IMR-90 (cell line): ENCODE data around the gene TMEM259. TPM values are rescaled to one million over a fixed set of nuclear protein-coding genes. Genes with fewer than 3 reads are reported as not detected.

Experiments
- ATAC-seq: fragments of 200-7000 bp; cut with Tn5 transposase; 2 replicates; pipeline ENCODE4 v1.9.1; 2020; ENCODE audit warnings: low read depth, mild to moderate bottlenecking, moderate library complexity
- BruUV-seq: library from RNA; stranded (reverse); fragments of 400-500 nt; replicated peaks from 2 replicates; lab custom pipeline; 2021; lab: Mats Ljungman, UMichigan
- CTCF ChIA-PET: fragments of 300-600 bp; formaldehyde crosslinking; extraction: SDS; loops from one replicate; lab custom pipeline; 2021; ENCODE audit warnings: antibody characterized with exemption; lab: Yijun Ruan, JAX
- POLR2A ChIA-PET: fragments of 300-600 bp; sonication (Branson Sonifier 250); formaldehyde crosslinking; loops from one replicate; lab custom pipeline; 2022; ENCODE audit warnings: antibody characterized with exemption; ENCODE audit not compliant: unreplicated experiment; lab: Charles Lee
- DNase-seq: peaks from one replicate; pipeline ENCODE4 v3.0.0; 2013
- H2AFZ ChIP-seq: replicated peaks from 2 replicates; pipeline ENCODE3; 2013; ENCODE audit warnings: low read length, mild to moderate bottlenecking; ENCODE audit not compliant: poor library complexity
- H2AK5ac ChIP-seq: 2 replicates; pipeline ENCODE4 v1.6.1; 2013; ENCODE audit warnings: low read depth, low read length, inconsistent platforms
- H2AK9ac ChIP-seq: replicated peaks from 2 replicates; pipeline ENCODE3; 2013; ENCODE audit warnings: mild to moderate bottlenecking, low read depth, low read length, moderate library complexity; ENCODE audit not compliant: poor library complexity
- H2BK120ac ChIP-seq: 2 replicates; pipeline ENCODE4 v1.6.1; 2013; ENCODE audit warnings: low read depth, low read length, inconsistent platforms
- H2BK15ac ChIP-seq: 3 replicates; pipeline ENCODE4 v1.6.1; 2013; ENCODE audit warnings: low read depth, low read length, inconsistent platforms
- H2BK20ac ChIP-seq: 2 replicates; pipeline ENCODE4 v1.6.1; 2013; ENCODE audit warnings: low read depth, mild to moderate bottlenecking, inconsistent platforms, low read length, moderate library complexity
- H2BK5ac ChIP-seq: 2 replicates; pipeline ENCODE4 v1.6.1; 2013; ENCODE audit warnings: mild to moderate bottlenecking, low read depth, low read length, inconsistent platforms; ENCODE audit not compliant: poor library complexity, severe bottlenecking
- H3K14ac ChIP-seq: replicated peaks from 2 replicates; pipeline ENCODE4 v1.6.1; 2013; ENCODE audit warnings: low read depth, low read length, inconsistent platforms
- H3K18ac ChIP-seq: 2 replicates; pipeline ENCODE4 v1.6.1; 2013; ENCODE audit warnings: low read depth, low read length, control low read depth
- H3K23ac ChIP-seq: 2 replicates; pipeline ENCODE4 v1.6.1; 2013; ENCODE audit warnings: low read depth, low read length, inconsistent platforms
- H3K27ac ChIP-seq: 2 replicates; pipeline ENCODE4 v1.5.1; 2013; ENCODE audit warnings: mild to moderate bottlenecking, control low read depth, low read length; ENCODE audit not compliant: insufficient read depth
- H3K27me3 ChIP-seq: 2 replicates; pipeline ENCODE4 v1.6.1; 2013; ENCODE audit warnings: low read length; ENCODE audit not compliant: control insufficient read depth, insufficient read depth
- H3K36me3 ChIP-seq: 2 replicates; pipeline ENCODE4 v1.6.1; 2013; ENCODE audit warnings: low read length, mixed read lengths; ENCODE audit not compliant: control insufficient read depth, insufficient read depth
- H3K4ac ChIP-seq: 2 replicates; pipeline ENCODE4 v1.6.1; 2013; ENCODE audit warnings: low read depth, low read length, inconsistent platforms
- H3K4me1 ChIP-seq: 2 replicates; pipeline ENCODE4 v1.6.1; 2013; ENCODE audit warnings: low read length, mixed read lengths; ENCODE audit not compliant: control insufficient read depth, insufficient read depth
- H3K4me2 ChIP-seq: 2 replicates; pipeline ENCODE4 v1.6.1; 2013; ENCODE audit warnings: low read depth, mild to moderate bottlenecking, control low read depth, low read length, moderate library complexity
- H3K4me3 ChIP-seq: 2 replicates; pipeline ENCODE4 v1.5.1; 2013; ENCODE audit warnings: low read depth, mild to moderate bottlenecking, control low read depth, low read length, moderate library complexity; ENCODE audit not compliant: insufficient read depth
- H3K56ac ChIP-seq: 2 replicates; pipeline ENCODE4 v1.6.1; 2013; ENCODE audit warnings: low read length, inconsistent platforms; ENCODE audit not compliant: insufficient read depth; ENCODE audit errors: extremely low read depth
- H3K79me1 ChIP-seq, 2 experiments: 2 replicates each; pipeline ENCODE4 v1.6.1; 2013; ENCODE audit warnings: low read length in 2 of 2, inconsistent platforms in 1 of 2, low read depth in 1 of 2
- H3K9ac ChIP-seq: 2 replicates; pipeline ENCODE4 v1.6.1; 2013; ENCODE audit warnings: low read depth, low read length, control low read depth
- H3K9me1 ChIP-seq: 2 replicates; pipeline ENCODE4 v1.6.1; 2013; ENCODE audit warnings: low read length, inconsistent platforms; ENCODE audit not compliant: insufficient read depth
- H3K9me3 ChIP-seq: 2 replicates; pipeline ENCODE4 v1.6.1; 2013; ENCODE audit warnings: low read length; ENCODE audit not compliant: control insufficient read depth, insufficient read depth
- H4K20me1 ChIP-seq: 2 replicates; pipeline ENCODE4 v1.6.1; 2013; ENCODE audit warnings: low read length, inconsistent platforms; ENCODE audit not compliant: insufficient read depth
- H4K5ac ChIP-seq: 2 replicates; pipeline ENCODE4 v1.6.1; 2013; ENCODE audit warnings: mild to moderate bottlenecking, low read depth, low read length, control low read depth
- H4K8ac ChIP-seq, 2 experiments: 2 replicates each; pipeline ENCODE4 v1.6.1; 2013; ENCODE audit warnings: low read depth in 2 of 2, low read length in 2 of 2, control low read depth in 1 of 2, inconsistent platforms in 1 of 2
- H4K91ac ChIP-seq: 2 replicates; pipeline ENCODE4 v1.6.1; 2013; ENCODE audit warnings: low read depth, low read length, inconsistent platforms; ENCODE audit not compliant: insufficient read depth
- FOS ChIP-seq: fragments of 150-350 bp; IDR thresholded peaks from 2 replicates; pipeline ENCODE4 v1.6.1; 2016; ENCODE audit warnings: low read depth, low read length
- MAZ ChIP-seq: IDR thresholded peaks from 2 replicates; pipeline ENCODE4 v1.6.1; 2012; ENCODE audit warnings: low read depth, mild to moderate bottlenecking, low read length, improper control_type of control experiment, moderate library complexity, borderline replicate concordance
- POLR2A ChIP-seq: IDR thresholded peaks from 2 replicates; pipeline ENCODE4 v1.6.1; 2012; ENCODE audit warnings: mild to moderate bottlenecking, low read depth, low read length
- RAD21 ChIP-seq: IDR thresholded peaks from 2 replicates; pipeline ENCODE4 v1.6.1; 2012; ENCODE audit warnings: low read length, improper control_type of control experiment
- WGBS, 2 experiments: methylation state at CpG; one replicate each; pipeline versions ENCODE4 v1.1.5 to v1.1.7; 2013; ENCODE audit warnings: missing lambda C conversion rate in 2 of 2; ENCODE audit not compliant: insufficient read length in 1 of 2; ENCODE audit errors: extremely low coverage in 2 of 2; 5-methylcytosine and 5-hydroxymethylcytosine counted together
- dilution Hi-C: fragments of 300-500 bp; cut with HindIII; formaldehyde crosslinking; loops from one replicate; pipeline ENCODE4 v1.14.3; 2018; ENCODE audit warnings: low sequenced_read_pairs; ENCODE audit not compliant: unreplicated experiment
- in situ Hi-C: fragments of 300-500 bp; cut with MboI; formaldehyde crosslinking; loops from 3 replicates; pipeline ENCODE4 v1.14.3; 2019; ENCODE audit warnings: low sequenced_read_pairs, inconsistent platforms, mixed read lengths
- intact Hi-C: fragments of 100-400 bp; cut with micrococcal nuclease; formaldehyde crosslinking; loops from 2 replicates; pipeline ENCODE4 v1.10.0; 2022
- polyA plus RNA-seq, 3 experiments: library from polyadenylated mRNA; depleted of rRNA; stranded (reverse); fragments of >200 nt; gene quantifications; 2 replicates each; pipeline ENCODE4 v1.2.3, GENCODE V29; 2012; ENCODE audit warnings: low replicate concordance in 1 of 3
- total RNA-seq: library from RNA; depleted of rRNA; stranded (reverse); fragments of >200 nt; gene quantifications from 2 replicates; pipeline ENCODE4 v1.2.3, GENCODE V29; 2012

The TMEM259 gene
- total and polyA plus RNA-seq, 2 of the 4 experiments (the other 2 are of a cell fraction): 22.6 to 153 TPM

DNA sequence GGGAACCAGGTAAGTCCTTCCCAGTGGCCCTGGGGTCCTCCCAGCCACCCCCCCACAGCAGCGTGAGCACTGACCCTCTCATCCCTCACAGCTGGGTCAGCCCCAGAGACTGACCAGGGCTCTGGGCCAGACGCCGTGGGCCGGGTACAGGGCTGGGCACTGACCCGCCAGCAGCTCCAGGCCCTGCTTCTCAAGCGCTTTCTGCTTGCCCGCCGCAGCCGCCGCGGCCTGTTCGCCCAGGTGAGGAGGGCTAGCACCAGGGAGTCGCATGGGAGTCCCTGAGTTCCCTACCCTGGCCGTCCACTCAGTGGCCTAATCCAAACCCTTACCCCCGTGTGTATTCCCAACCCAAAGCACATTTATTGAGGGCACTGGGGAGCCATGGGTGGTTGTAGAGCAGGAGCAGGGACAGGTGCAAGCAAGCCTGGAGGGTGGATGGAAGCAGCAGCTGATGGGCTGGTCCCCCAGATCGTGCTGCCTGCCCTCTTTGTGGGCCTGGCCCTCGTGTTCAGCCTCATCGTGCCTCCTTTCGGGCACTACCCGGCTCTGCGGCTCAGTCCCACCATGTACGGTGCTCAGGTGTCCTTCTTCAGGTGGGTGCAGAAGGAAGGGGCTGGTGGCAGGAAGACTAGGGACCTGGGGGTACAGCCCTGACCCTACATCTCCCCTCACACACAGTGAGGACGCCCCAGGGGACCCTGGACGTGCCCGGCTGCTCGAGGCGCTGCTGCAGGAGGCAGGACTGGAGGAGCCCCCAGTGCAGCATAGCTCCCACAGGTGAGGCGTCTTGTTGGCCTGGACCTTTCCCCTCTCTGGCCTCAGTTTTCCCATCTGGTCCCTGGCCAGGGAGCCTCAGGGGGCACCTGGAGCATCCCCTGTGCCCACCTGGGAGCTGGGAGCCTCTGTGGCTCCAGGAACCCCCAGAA, 33.4 kb upstream of the TMEM259 start:
- no peak overlapping the region for H3K18ac ChIP-seq
- H3K56ac ChIP-seq: no peak overlapping the region
- 94% methylated on average over 7 of the region's 28 CpGs; no CpG with 5 or more reads in 1 of the 2 experiments for WGBS, 2 experiments
- dilution Hi-C loops: no loop called here
- H2BK15ac ChIP-seq: no peak overlapping the region
- no peaks in the 10 kb centered on the region for H3K79me1 ChIP-seq
- H4K91ac ChIP-seq: no peak overlapping the region
- intact Hi-C loops: no loop called here
- DNase-seq (no peak), ATAC-seq (no peak)
- no peak overlapping the region for H3K23ac ChIP-seq
- H3K4me2 ChIP-seq: no peak overlapping the region
- no peak overlapping the region for H4K8ac ChIP-seq
- H4K20me1 ChIP-seq: no peaks in the 10 kb centered on the region
- H2BK120ac ChIP-seq: no peak overlapping the region
- H2AK5ac ChIP-seq: no peak overlapping the region
- H4K5ac ChIP-seq: no peak overlapping the region
- no TSS peak for BruUV-seq
- no peak overlapping the region for H3K14ac ChIP-seq
- no peaks in the 10 kb centered on the region for H3K4me1 ChIP-seq
- ChIA-PET POLR2A (no interaction called here), CTCF (interaction anchor here (0.8 to 1.2 kb wide), 2 partner anchors 11 kb away, joined by 3 read pairs; no protein-coding TSS in a partner anchor)
- no peak overlapping the region for H2BK5ac ChIP-seq
- no peak overlapping the region for H3K9ac ChIP-seq
- H3K27ac ChIP-seq: no peak overlapping the region
- H3K4me3 ChIP-seq: no peak overlapping the region
- H2BK20ac ChIP-seq: no peak overlapping the region
- no peaks in the 10 kb centered on the region for H3K27me3 ChIP-seq
- no peaks in the 10 kb centered on the region for H3K9me1 ChIP-seq
- peaks cover 1% of the 10 kb centered on the region; the same call in 1 of the 2 replicates for H3K36me3 ChIP-seq
- TF ChIP-seq FOS (no peak), MAZ (no peak), POLR2A (no peak), RAD21 (no peak)
- H2AFZ ChIP-seq: peak overlapping the region; percentile 63
- in situ Hi-C loops: no loop called here
- H3K4ac ChIP-seq: no peak overlapping the region
- H3K9me3 ChIP-seq: peaks cover 42% of the 10 kb centered on the region
- no peak overlapping the region for H2AK9ac ChIP-seq
